Pancreas (tissue), 10 donors: Measurements from ENCODE around the gene CD2AP. TPM values are rescaled to one million over a fixed set of nuclear protein-coding genes. Genes with fewer than 3 reads are reported as not detected.

ENCODE experiments used
- ATAC-seq, 4 donors: fragments of 200-7000 bp; cut with Tn5 transposase; one replicate each; pipeline versions ENCODE4 v1.8.0 to v1.9.1; 2020; ENCODE audit warnings: mild to moderate bottlenecking in 4 of 4, moderate library complexity in 4 of 4
- DNase-seq, 6 donors: peaks; one replicate each; pipeline ENCODE4 v3.0.0-alpha.2; 2020
- FAIRE-seq: peaks from 2 replicates; lab custom pipeline; 2012; peaks lifted over from hg19 to GRCh38; lab: Jason Lieb, UNC
- H3K27ac ChIP-seq, 4 donors: fragments of 200-600 bp; sonication (generic); 1 replicate in 3 of 4; 2 replicates in 1 of 4; pipeline versions ENCODE4 v1.5.0 to v1.8.0; 2020
- H3K27me3 ChIP-seq, 4 donors: fragments of 200-600 bp; one replicate each; pipeline ENCODE4 v1.8.0; 2021
- H3K36me3 ChIP-seq, 3 donors: fragments of 200-600 bp; sonication (generic) in 1 of 3; one replicate each; pipeline versions ENCODE4 v1.5.0 to v1.8.0; 2020 to 2021
- H3K4me1 ChIP-seq, 3 donors: fragments of 200-600 bp; one replicate each; pipeline ENCODE4 v1.8.0; 2021
- H3K4me3 ChIP-seq, 4 donors: fragments of 200-600 bp; sonication (generic) in 2 of 4; one replicate each; pipeline versions ENCODE4 v1.5.0 to v1.8.0; 2020 to 2021
- H3K9me3 ChIP-seq, 4 donors: fragments of 200-600 bp; one replicate each; pipeline ENCODE4 v1.8.0; 2021
- CTCF ChIP-seq, 4 donors: fragments of 200-600 bp; sonication (generic) in 3 of 4; IDR thresholded peaks; one replicate each; pipeline versions ENCODE4 v1.5.0 to v1.8.0; 2021; ENCODE audit warnings: antibody characterized with exemption in 4 of 4
- WGBS, 2 donors: extraction: QIAGEN DNeasy Blood & Tissue Kit; methylation state at CpG; one replicate each; pipeline ENCODE4 v1.1.7; 2013; 5-methylcytosine and 5-hydroxymethylcytosine counted together
- intact Hi-C, 3 donors: fragments of 100-400 bp; cut with DNase I; formaldehyde crosslinking; loops; one replicate each; pipeline versions ENCODE4 v1.11.1 to v1.14.2; 2022
- polyA plus RNA-seq, 2 donors: library from polyadenylated mRNA; stranded (reverse); fragments of 200-250 nt; gene quantifications; one replicate each; pipeline ENCODE4 v1.2.3, GENCODE V29; 2013
- total RNA-seq, 6 donors: library from RNA; stranded (reverse); fragmentation: NEBNext Ultra II Directional in 4 of 6; extraction: Animal tissue kit (Norgen Biotek cat#: 25700) in 4 of 6; gene quantifications; one replicate each; pipeline versions ENCODE4 v1.2.1 to v1.2.4, GENCODE V29; 2021 to 2023
- donor health status: healthy with polysubstance abuse.
- donor health status: DM: no; HTN: no; CAD: no; lungs with moderate emphysema.
- donor health status: DM: no; HTN: no; CAD: no.
- donor health status: control.
- donor health status: control.
- donor health status: Bipolar disorder and iron deficiency.
- donor health status: DM: yes; HTN: yes; CAD: no.
- donor health status: DM: no; HTN: no; CAD: no.
- donor health status: DM: no; HTN: no; CAD: no.
- donor health status: DM: yes; HTN: yes; CAD: no.

The CD2AP gene
- total and polyA plus RNA-seq, 8 donors = 7.6 to 38.5 (median 17.7) TPM

- WGBS, 2 donors = 92 to 96% methylated on average over 6 of the region's 6 CpGs
- DNase-seq = no peak
- intact Hi-C loops = no loop called here
- TF ChIP-seq CTCF (IDR thresholded peaks at IDR 0.05) = no peak
- ATAC-seq = no peak
- no peak overlapping the region for H3K4me3 ChIP-seq
- H3K36me3 ChIP-seq = no peaks in the 10 kb centered on the region
- H3K4me1 ChIP-seq = peaks cover 21 to 60% (median 30%) of the 10 kb centered on the region in 3 donors
- FAIRE-seq = no peak
- no peaks in the 10 kb centered on the region for H3K27me3 ChIP-seq
- no peaks in the 10 kb centered on the region for H3K9me3 ChIP-seq
- H3K27ac ChIP-seq = no peak overlapping the region
Observed at GRCh38 chr6:47454713-47455396, 22.7 kb upstream of the CD2AP start.

GRCh38 chr6:47455533-47456209 lies 21.9 kb upstream of the CD2AP start:
- peak in 5 of 6 donors; percentile 57 to 75 (median 69) for DNase-seq
- Histone ChIP-seq H3K27me3 (no peaks in the 10 kb centered on the region), H3K4me1 (peaks cover 21 to 63% (median 32%) of the 10 kb centered on the region in 3 donors), H3K4me3 (no peak overlapping the region), H3K36me3 (no peaks in the 10 kb centered on the region), H3K9me3 (no peaks in the 10 kb centered on the region), H3K27ac (peak overlapping the region in 2 of 4 donors; percentile 20 to 42)
- WGBS, 2 donors = 64 to 65% methylated on average over 4 of the region's 4 CpGs
- no peak for TF ChIP-seq CTCF (IDR thresholded peaks at IDR 0.05)
- intact Hi-C loops = no loop called here
- FAIRE-seq = no peak
- ATAC-seq = peak; percentile 35 to 52 (median 43)

- intact Hi-C loops = no loop called here
- 51 to 67% methylated on average over 2 of the region's 2 CpGs for WGBS, 2 donors
Observed at GRCh38 chr6:47456536-47456975, 21.0 kb upstream of the CD2AP start.

GRCh38 chr6:47457370-47457769 lies 20.2 kb upstream of the CD2AP start:
- peak overlapping the region in 1 of 4 donors; percentile 27 for H3K27ac ChIP-seq
- DNase-seq (no peak), FAIRE-seq (no peak), ATAC-seq (no peak)
- no peaks in the 10 kb centered on the region for H3K9me3 ChIP-seq
- H3K4me1 ChIP-seq = peaks cover 21 to 59% (median 41%) of the 10 kb centered on the region in 3 donors
- peak overlapping the region in 1 of 4 donors; percentile 48 for H3K4me3 ChIP-seq
- intact Hi-C loops = no loop called here
- H3K27me3 ChIP-seq = no peaks in the 10 kb centered on the region
- no peaks in the 10 kb centered on the region for H3K36me3 ChIP-seq
- TF ChIP-seq CTCF (IDR thresholded peaks at IDR 0.05) = no peak
- 89 to 93% methylated on average over 2 of the region's 2 CpGs for WGBS, 2 donors

More at GRCh38 chr6:47456536-47456975, 21.0 kb upstream of the CD2AP start:
- Histone ChIP-seq H3K27ac (peak overlapping the region in 2 of 4 donors; percentile 20 to 42), H3K36me3 (no peaks in the 10 kb centered on the region), H3K4me1 (peaks cover 21 to 61% (median 40%) of the 10 kb centered on the region in 3 donors), H3K9me3 (no peaks in the 10 kb centered on the region), H3K27me3 (no peaks in the 10 kb centered on the region), H3K4me3 (no peak overlapping the region)
- TF ChIP-seq CTCF (IDR thresholded peaks at IDR 0.05) = no peak
- DNase-seq = no peak
- no peak for ATAC-seq
- FAIRE-seq = no peak
